ENCODE results near the gene PALB2. TPM values are rescaled to one million over a fixed set of nuclear protein-coding genes. Genes with fewer than 3 reads are reported as not detected.
A peak's percentile ranks its signal among the peaks of the same experiment; 100 is the strongest.

Gene PALB2
- total and polyA plus RNA-seq, 4 experiments from 2014 or later: 5.4 to 15.0 (median 9.8) TPM

DNA sequence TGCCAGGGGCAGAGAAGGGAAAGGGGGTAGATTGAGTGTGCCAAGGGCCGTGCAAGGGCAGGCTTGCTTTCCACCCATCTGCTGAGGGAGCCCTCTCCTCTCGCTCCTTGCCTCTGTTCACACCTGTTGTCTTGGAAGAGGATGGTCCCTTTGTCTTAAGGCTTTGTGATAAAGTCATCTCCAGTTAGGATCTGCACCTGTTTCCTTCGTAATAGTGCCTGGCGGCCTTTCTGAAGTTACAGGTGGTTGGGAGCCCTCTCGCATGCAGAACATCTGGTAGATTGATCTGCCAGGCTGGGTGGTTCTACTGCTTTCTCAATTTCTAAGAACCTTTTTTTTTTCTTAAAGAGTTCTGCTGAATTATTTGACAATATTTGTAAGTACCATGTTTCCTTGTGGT lies 67.3 kb downstream of the PALB2 start:
- Histone ChIP-seq H3K4me3 (ENCODE audit: low read length in 2 of 2) (no peak overlapping the region), H3K9me3 (ENCODE audit: control insufficient read depth in 1 of 2, low read length in 2 of 2) (no peaks in the 10 kb centered on the region), H3K4me1 (ENCODE audit: insufficient read depth, low read length) (no peaks in the 10 kb centered on the region), H3K27me3 (ENCODE audit: insufficient read depth, low read length) (no peaks in the 10 kb centered on the region), H3K27ac (ENCODE audit: low read depth, low read length) (no peak overlapping the region), H3K36me3 (ENCODE audit: insufficient read depth, low read length) (peaks cover 47% of the 10 kb centered on the region)
- Mint-ChIP-seq H3K9me3 (no peaks in the 10 kb centered on the region), H3K36me3 (peaks cover 37 to 64% of the 10 kb centered on the region in 2 donors), H3K4me3 (no peak overlapping the region), H3K27me3 (no peaks in the 10 kb centered on the region), H3K27ac (peak overlapping the region in 2 of 7 donors; percentile 8 to 29), H3K4me1 (peaks cover 0 to 2% (median 0%) of the 10 kb centered on the region in 4 donors)
- intact Hi-C loops (cut with micrococcal nuclease): no loop called here
- CTCF ChIA-PET (ENCODE audit: partially characterized antibody): no interaction called here
- POLR2A ChIA-PET (ENCODE audit: partially characterized antibody): no interaction called here
- DNase-seq: no peak

- H3K4me1 Mint-ChIP-seq: peaks cover 0 to 2% (median 0%) of the 10 kb centered on the region in 4 donors
- DNase-seq: no peak
Measured at GRCh38 chr16:23572394-23572793, 68.7 kb downstream of the PALB2 start.

DNA sequence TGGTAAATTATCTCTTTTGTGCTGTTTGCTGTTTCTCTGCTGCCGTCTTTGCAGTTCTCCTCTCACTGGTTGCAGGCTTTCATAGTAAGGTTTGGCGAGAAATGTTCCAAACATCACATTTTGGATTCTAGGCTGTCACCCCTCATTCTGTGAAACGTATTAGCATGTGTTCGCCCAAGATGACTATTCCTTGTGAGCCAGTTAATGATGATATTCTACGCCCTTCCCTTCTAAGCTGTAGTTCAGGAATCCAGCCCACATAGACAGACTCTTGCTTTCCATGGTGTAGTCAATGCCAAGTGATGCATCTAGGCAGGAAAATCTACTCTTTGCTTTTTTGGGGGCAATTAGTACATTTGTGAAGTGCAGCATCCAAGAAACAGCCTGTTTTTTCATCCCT lies 69.2 kb downstream of the PALB2 start:
- Histone ChIP-seq H3K36me3 (ENCODE audit: insufficient read depth, low read length) (peaks cover 56% of the 10 kb centered on the region), H3K4me3 (ENCODE audit: low read length in 2 of 2) (no peak overlapping the region), H3K27ac (ENCODE audit: low read depth, low read length) (no peak overlapping the region), H3K4me1 (ENCODE audit: insufficient read depth, low read length) (no peaks in the 10 kb centered on the region), H3K9me3 (ENCODE audit: control insufficient read depth in 1 of 2, low read length in 2 of 2) (no peaks in the 10 kb centered on the region), H3K27me3 (ENCODE audit: insufficient read depth, low read length) (no peaks in the 10 kb centered on the region)
- no peak for DNase-seq
- Mint-ChIP-seq H3K27me3 (no peaks in the 10 kb centered on the region), H3K36me3 (peaks cover 49 to 69% of the 10 kb centered on the region in 2 donors), H3K9me3 (no peaks in the 10 kb centered on the region), H3K4me3 (no peak overlapping the region), H3K4me1 (peaks cover 0 to 2% (median 0%) of the 10 kb centered on the region in 4 donors), H3K27ac (no peak overlapping the region)
- ChIA-PET POLR2A (ENCODE audit: partially characterized antibody) (no interaction called here), CTCF (ENCODE audit: partially characterized antibody) (interaction anchor here (0.7 kb wide), 1 partner anchor 29 kb away, joined by 3 read pairs; no protein-coding TSS in a partner anchor)
- intact Hi-C loops (cut with micrococcal nuclease): no loop called here

More at GRCh38 chr16:23572394-23572793, 68.7 kb downstream of the PALB2 start:
- Mint-ChIP-seq H3K27ac (no peak overlapping the region), H3K27me3 (no peaks in the 10 kb centered on the region), H3K36me3 (peaks cover 44 to 64% of the 10 kb centered on the region in 2 donors), H3K9me3 (no peaks in the 10 kb centered on the region), H3K4me3 (no peak overlapping the region)
- no peaks in the 10 kb centered on the region for H3K9me3 ChIP-seq (ENCODE audit: control insufficient read depth in 1 of 2, low read length in 2 of 2)
- no peak overlapping the region for H3K27ac ChIP-seq (ENCODE audit: low read depth, low read length)
- intact Hi-C loops (cut with micrococcal nuclease): no loop called here
- no peaks in the 10 kb centered on the region for H3K27me3 ChIP-seq (ENCODE audit: insufficient read depth, low read length)
- CTCF ChIA-PET (ENCODE audit: partially characterized antibody): interaction anchor here (0.6 to 0.7 kb wide), 2 partner anchors 29 to 57 kb away, joined by 3 read pairs; no protein-coding TSS in a partner anchor
- H3K36me3 ChIP-seq (ENCODE audit: insufficient read depth, low read length): peaks cover 51% of the 10 kb centered on the region
- H3K4me1 ChIP-seq (ENCODE audit: insufficient read depth, low read length): no peaks in the 10 kb centered on the region
- no peak overlapping the region for H3K4me3 ChIP-seq (ENCODE audit: low read length in 2 of 2)
- POLR2A ChIA-PET (ENCODE audit: partially characterized antibody): no interaction called here

- Mint-ChIP-seq H3K4me1 (peaks cover 0 to 3% (median 0%) of the 10 kb centered on the region in 4 donors), H3K4me3 (no peak overlapping the region), H3K27ac (peak overlapping the region in 4 of 7 donors; percentile 10 to 86 (median 46)), H3K27me3 (no peaks in the 10 kb centered on the region), H3K36me3 (peaks cover 53 to 70% of the 10 kb centered on the region in 2 donors), H3K9me3 (no peaks in the 10 kb centered on the region)
- ChIA-PET POLR2A (ENCODE audit: partially characterized antibody) (no interaction called here), CTCF (ENCODE audit: partially characterized antibody) (no interaction called here)
- Histone ChIP-seq H3K27me3 (ENCODE audit: insufficient read depth, low read length) (no peaks in the 10 kb centered on the region), H3K9me3 (ENCODE audit: control insufficient read depth in 1 of 2, low read length in 2 of 2) (no peaks in the 10 kb centered on the region), H3K4me3 (ENCODE audit: low read length in 2 of 2) (no peak overlapping the region), H3K36me3 (ENCODE audit: insufficient read depth, low read length) (peaks cover 60% of the 10 kb centered on the region), H3K27ac (ENCODE audit: low read depth, low read length) (no peak overlapping the region), H3K4me1 (ENCODE audit: insufficient read depth, low read length) (no peaks in the 10 kb centered on the region)
- no peak for DNase-seq
- intact Hi-C loops (cut with micrococcal nuclease): no loop called here
Measured at GRCh38 chr16:23570992-23571632, 70.0 kb downstream of the PALB2 start.

GRCh38 chr16:23567602-23568001 lies 73.5 kb downstream of the PALB2 start:
- H3K4me3 ChIP-seq (ENCODE audit: low read length in 2 of 2): no peak overlapping the region
- POLR2A ChIA-PET (ENCODE audit: partially characterized antibody): interaction anchor here (1.6 kb wide), 1 partner anchor 9 kb away, joined by 4 read pairs; no protein-coding TSS in a partner anchor
- Mint-ChIP-seq H3K4me3 (no peak overlapping the region), H3K4me1 (peaks cover 0 to 4% (median 2%) of the 10 kb centered on the region in 4 donors), H3K27ac (peak overlapping the region in 1 of 7 donors; percentile 25), H3K9me3 (no peaks in the 10 kb centered on the region), H3K36me3 (peaks cover 59 to 77% of the 10 kb centered on the region in 2 donors), H3K27me3 (no peaks in the 10 kb centered on the region)
- peaks cover 64% of the 10 kb centered on the region for H3K36me3 ChIP-seq (ENCODE audit: insufficient read depth, low read length)
- no peak for DNase-seq
- intact Hi-C loops (cut with micrococcal nuclease): no loop called here
- CTCF ChIA-PET (ENCODE audit: partially characterized antibody): no interaction called here
- no peaks in the 10 kb centered on the region for H3K9me3 ChIP-seq (ENCODE audit: control insufficient read depth in 1 of 2, low read length in 2 of 2)
- H3K27me3 ChIP-seq (ENCODE audit: insufficient read depth, low read length): no peaks in the 10 kb centered on the region
- H3K27ac ChIP-seq (ENCODE audit: low read depth, low read length): no peak overlapping the region
- no peaks in the 10 kb centered on the region for H3K4me1 ChIP-seq (ENCODE audit: insufficient read depth, low read length)

- Mint-ChIP-seq H3K4me3 (peak overlapping the region in 1 of 8 donors; percentile 52), H3K27me3 (no peaks in the 10 kb centered on the region), H3K36me3 (peaks cover 53 to 77% of the 10 kb centered on the region in 2 donors), H3K27ac (peak overlapping the region in 4 of 7 donors; percentile 15 to 42 (median 33)), H3K4me1 (peaks cover 0 to 4% (median 2%) of the 10 kb centered on the region in 4 donors), H3K9me3 (no peaks in the 10 kb centered on the region)
- Histone ChIP-seq H3K9me3 (ENCODE audit: control insufficient read depth in 1 of 2, low read length in 2 of 2) (no peaks in the 10 kb centered on the region), H3K4me3 (ENCODE audit: low read length in 2 of 2) (no peak overlapping the region), H3K4me1 (ENCODE audit: insufficient read depth, low read length) (no peaks in the 10 kb centered on the region), H3K36me3 (ENCODE audit: insufficient read depth, low read length) (peaks cover 66% of the 10 kb centered on the region), H3K27ac (ENCODE audit: low read depth, low read length) (no peak overlapping the region), H3K27me3 (ENCODE audit: insufficient read depth, low read length) (no peaks in the 10 kb centered on the region)
- POLR2A ChIA-PET (ENCODE audit: partially characterized antibody): no interaction called here
- intact Hi-C loops (cut with micrococcal nuclease): no loop called here
- no peak for DNase-seq
- CTCF ChIA-PET (ENCODE audit: partially characterized antibody): no interaction called here
Measured at GRCh38 chr16:23566724-23567123, 74.4 kb downstream of the PALB2 start.

GRCh38 chr16:23564575-23565363 lies 76.3 kb downstream of the PALB2 start:
- peaks cover 5% of the 10 kb centered on the region for H3K4me1 ChIP-seq (ENCODE audit: insufficient read depth, low read length)
- no peak overlapping the region for H3K27ac Mint-ChIP-seq
- no peaks in the 10 kb centered on the region for H3K9me3 ChIP-seq (ENCODE audit: control insufficient read depth in 1 of 2, low read length in 2 of 2)
- ChIA-PET POLR2A (ENCODE audit: partially characterized antibody) (no interaction called here), CTCF (ENCODE audit: partially characterized antibody) (no interaction called here)
- no peak for DNase-seq
- H3K27me3 ChIP-seq (ENCODE audit: insufficient read depth, low read length): no peaks in the 10 kb centered on the region
- H3K36me3 ChIP-seq (ENCODE audit: insufficient read depth, low read length): peaks cover 78% of the 10 kb centered on the region
- intact Hi-C loops (cut with micrococcal nuclease): no loop called here
- H3K36me3 Mint-ChIP-seq: peaks cover 40 to 81% of the 10 kb centered on the region in 2 donors
- H3K4me3 ChIP-seq (ENCODE audit: low read length in 2 of 2): no peak overlapping the region
- no peaks in the 10 kb centered on the region for H3K9me3 Mint-ChIP-seq
- H3K27me3 Mint-ChIP-seq: no peaks in the 10 kb centered on the region
- H3K4me3 Mint-ChIP-seq: no peak overlapping the region
- no peak overlapping the region for H3K27ac ChIP-seq (ENCODE audit: low read depth, low read length)
- H3K4me1 Mint-ChIP-seq: peaks cover 5 to 9% (median 7%) of the 10 kb centered on the region in 4 donors

Measured in CD4-positive, alpha-beta memory T cell (primary cell).